OCI-LY1 (cell line): ENCODE measurements around the gene GALNT18.

ENCODE experiments used
- H2AFZ ChIP-seq: fragments of 200-600 bp; sonication (generic), shearing (Covaris generic); 2 replicates; pipeline ENCODE4 v1.6.0; 2014; ENCODE audit warnings: antibody characterized with exemption, mild to moderate bottlenecking, low read length
- H3F3A ChIP-seq: fragments of 200-600 bp; sonication (generic), shearing (Covaris generic); 2 replicates; pipeline ENCODE4 v1.6.0; 2014; ENCODE audit warnings: mild to moderate bottlenecking, antibody characterized with exemption, low read length, moderate library complexity; ENCODE audit not compliant: insufficient read depth
- H3K27ac ChIP-seq: fragments of 200-600 bp; sonication (generic); 2 replicates; pipeline ENCODE4 v1.5.1; 2014; ENCODE audit warnings: low read length, mixed run types, mild to moderate bottlenecking, low read depth; ENCODE audit not compliant: poor library complexity, severe bottlenecking
- H3K27me3 ChIP-seq: fragments of 200-600 bp; sonication (generic); 2 replicates; pipeline ENCODE4 v1.6.0; 2014; ENCODE audit warnings: antibody characterized with exemption, mild to moderate bottlenecking, low read length, moderate library complexity; ENCODE audit not compliant: insufficient read depth
- H3K36me3 ChIP-seq: fragments of 200-600 bp; sonication (generic); 2 replicates; pipeline ENCODE4 v1.6.1; 2014; ENCODE audit warnings: mild to moderate bottlenecking, antibody characterized with exemption, low read length, moderate library complexity, mixed read lengths; ENCODE audit not compliant: insufficient read depth
- H3K4me1 ChIP-seq: fragments of 200-600 bp; sonication (generic); 2 replicates; pipeline ENCODE4 v1.5.1; 2014; ENCODE audit warnings: mild to moderate bottlenecking, low read length, moderate library complexity; ENCODE audit not compliant: insufficient read depth, severe bottlenecking
- H3K4me2 ChIP-seq: fragments of 200-600 bp; sonication (generic), shearing (Covaris generic); 2 replicates; pipeline ENCODE4 v1.6.1; 2014; ENCODE audit warnings: low read length
- H3K4me3 ChIP-seq: fragments of 200-600 bp; sonication (generic); 2 replicates; pipeline ENCODE4 v1.5.1; 2014; ENCODE audit warnings: low read length, low read depth, mild to moderate bottlenecking, mixed read lengths; ENCODE audit not compliant: poor library complexity, severe bottlenecking
- H3K79me2 ChIP-seq: fragments of 200-600 bp; shearing (Covaris generic); 2 replicates; pipeline ENCODE4 v1.6.1; 2016; ENCODE audit warnings: mixed run types, low read length, mixed read lengths; ENCODE audit not compliant: insufficient read depth
- H3K9ac ChIP-seq: fragments of 200-600 bp; sonication (generic), shearing (Covaris generic); 2 replicates; pipeline ENCODE4 v1.6.1; 2014; ENCODE audit warnings: mild to moderate bottlenecking, low read length, mixed read lengths
- H3K9me2 ChIP-seq: fragments of 200-600 bp; sonication (generic), shearing (Covaris generic); 2 replicates; pipeline ENCODE4 v1.6.1; 2014; ENCODE audit warnings: low read depth, mild to moderate bottlenecking, low read length, mixed read lengths
- H3K9me3 ChIP-seq: fragments of 200-600 bp; shearing (Covaris generic); 2 replicates; pipeline ENCODE4 v1.6.1; 2014; ENCODE audit warnings: low read length, mixed read lengths
- H4K20me1 ChIP-seq: fragments of 200-600 bp; sonication (generic), shearing (Covaris generic); 2 replicates; pipeline ENCODE4 v1.6.0; 2016; ENCODE audit warnings: mild to moderate bottlenecking, low read length; ENCODE audit not compliant: insufficient read depth
- CTCF ChIP-seq: fragments of 200-600 bp; sonication (generic), shearing (Covaris generic); IDR thresholded peaks from 2 replicates; pipeline ENCODE4 v1.5.1; 2017; ENCODE audit warnings: mild to moderate bottlenecking, antibody characterized with exemption, low read length, moderate library complexity, mixed read lengths
- EZH2 ChIP-seq: fragments of 200-600 bp; sonication (generic), shearing (Covaris generic); IDR thresholded peaks from 2 replicates; pipeline ENCODE4 v1.8.0; 2017; ENCODE audit warnings: borderline replicate concordance, mixed run types, mild to moderate bottlenecking, antibody characterized with exemption, low read length, moderate library complexity, mixed read lengths

GALNT18 gene

GRCh38 chr11:11414996-11415395, 206.8 kb downstream of the GALNT18 start:
- no peaks in the 10 kb centered on the region for H4K20me1 ChIP-seq
- H3K27me3 ChIP-seq: no peaks in the 10 kb centered on the region
- H3K9me3 ChIP-seq: no peaks in the 10 kb centered on the region
- H3F3A ChIP-seq: no peaks in the 10 kb centered on the region
- H3K79me2 ChIP-seq: no peaks in the 10 kb centered on the region
- no peak overlapping the region for H3K9ac ChIP-seq
- H3K4me2 ChIP-seq: no peak overlapping the region
- TF ChIP-seq EZH2 (no peak), CTCF (no peak)
- no peaks in the 10 kb centered on the region for H3K36me3 ChIP-seq
- H3K27ac ChIP-seq: no peak overlapping the region
- no peak overlapping the region for H3K4me3 ChIP-seq
- H3K9me2 ChIP-seq: no peaks in the 10 kb centered on the region
- no peak overlapping the region for H2AFZ ChIP-seq
- H3K4me1 ChIP-seq: no peaks in the 10 kb centered on the region

- Histone ChIP-seq H3K9ac (no peak overlapping the region), H3K4me2 (no peak overlapping the region), H3K9me3 (no peaks in the 10 kb centered on the region), H3K9me2 (no peaks in the 10 kb centered on the region), H3K27ac (no peak overlapping the region), H3K36me3 (no peaks in the 10 kb centered on the region), H4K20me1 (no peaks in the 10 kb centered on the region), H3K4me3 (no peak overlapping the region), H2AFZ (no peak overlapping the region), H3K27me3 (no peaks in the 10 kb centered on the region), H3K79me2 (no peaks in the 10 kb centered on the region), H3F3A (no peaks in the 10 kb centered on the region), H3K4me1 (no peaks in the 10 kb centered on the region)
- no peak for TF ChIP-seq EZH2
- no peak for TF ChIP-seq CTCF
These were observed 208.0 kb downstream of the GALNT18 start for GRCh38 chr11:11413776-11414175.

GRCh38 chr11:11411401-11411985, 210.3 kb downstream of the GALNT18 start:
- Histone ChIP-seq H3K27me3 (no peaks in the 10 kb centered on the region), H3K9me3 (no peaks in the 10 kb centered on the region), H3K79me2 (no peaks in the 10 kb centered on the region), H3K27ac (no peak overlapping the region), H3K4me3 (no peak overlapping the region), H3K36me3 (no peaks in the 10 kb centered on the region), H3F3A (no peaks in the 10 kb centered on the region), H3K4me2 (no peak overlapping the region), H3K4me1 (no peaks in the 10 kb centered on the region), H2AFZ (no peak overlapping the region), H4K20me1 (no peaks in the 10 kb centered on the region), H3K9me2 (no peaks in the 10 kb centered on the region), H3K9ac (no peak overlapping the region)
- TF ChIP-seq EZH2: no peak
- no peak for TF ChIP-seq CTCF
